ENCODE data around the gene TUBB4B.

GRCh38 chr9:137277329-137278041, 36.4 kb downstream of the TUBB4B start, which contains the start of gene TOR4A:
- TF ChIP-seq CTCF (conservative IDR thresholded peaks at IDR 0.05; ENCODE audit: low read depth in 2 of 2) (peak in 1 of 2 experiments; percentile 43; a peak in 2 of 4 replicates), JUNB (IDR thresholded peaks at IDR 0.05; ENCODE audit: unreplicated experiment) (no peak), POLR2AphosphoS5 (IDR thresholded peaks at IDR 0.05; ENCODE audit: low read depth) (peak; percentile 62), EZH2 (IDR thresholded peaks at IDR 0.05; ENCODE audit: low read depth, unreplicated experiment) (no peak)

Data from GM23338 (cell line).